A673 (cell line): ENCODE data around the gene SLC6A2.

Experiments
- CTCF ChIP-seq: fragments of 300-800, 200-600 bp; sonication (generic); conservative IDR thresholded peaks from 2 replicates; pipeline ENCODE4 v1.5.1; 2017; ENCODE audit warnings: low read depth, mild to moderate bottlenecking, antibody characterized with exemption, low read length, moderate library complexity, mixed read lengths
- EZH2 ChIP-seq: fragments of 200-600 bp; sonication (generic); IDR thresholded peaks from 2 replicates; pipeline ENCODE4 v1.6.1; 2017; ENCODE audit warnings: borderline replicate concordance, low read depth, mild to moderate bottlenecking, mixed read lengths, antibody characterized with exemption, low read length; ENCODE audit not compliant: poor library complexity, severe bottlenecking

GRCh38 chr16:55655381-55655896, 349 bp upstream of the SLC6A2 start:
- TF ChIP-seq CTCF (no peak), EZH2 (peak; percentile 60)
